Cardiac fibroblast (primary cell): ENCODE data around the gene FAM120B.

Experiments used
- DNase-seq, 2 donors: peaks; one replicate each; pipeline versions ENCODE4 v3.0.0 to v3.0.0-alpha.2; 2010; ENCODE audit warnings: low read depth in 2 of 2
- H3K4me3 ChIP-seq, 2 donors: replicated peaks in 1 of 2; 1 replicate in 1 of 2; 2 replicates in 1 of 2; pipeline ENCODE4 v1.5.1; 2011; ENCODE audit warnings: low read depth in 2 of 2, low read length in 2 of 2, mild to moderate bottlenecking in 2 of 2, moderate library complexity in 1 of 2
- CTCF ChIP-seq: IDR thresholded peaks from one replicate; pipeline ENCODE4 v1.5.1; 2011; ENCODE audit warnings: low read depth, mild to moderate bottlenecking, low read length, inconsistent platforms

The FAM120B gene

DNA sequence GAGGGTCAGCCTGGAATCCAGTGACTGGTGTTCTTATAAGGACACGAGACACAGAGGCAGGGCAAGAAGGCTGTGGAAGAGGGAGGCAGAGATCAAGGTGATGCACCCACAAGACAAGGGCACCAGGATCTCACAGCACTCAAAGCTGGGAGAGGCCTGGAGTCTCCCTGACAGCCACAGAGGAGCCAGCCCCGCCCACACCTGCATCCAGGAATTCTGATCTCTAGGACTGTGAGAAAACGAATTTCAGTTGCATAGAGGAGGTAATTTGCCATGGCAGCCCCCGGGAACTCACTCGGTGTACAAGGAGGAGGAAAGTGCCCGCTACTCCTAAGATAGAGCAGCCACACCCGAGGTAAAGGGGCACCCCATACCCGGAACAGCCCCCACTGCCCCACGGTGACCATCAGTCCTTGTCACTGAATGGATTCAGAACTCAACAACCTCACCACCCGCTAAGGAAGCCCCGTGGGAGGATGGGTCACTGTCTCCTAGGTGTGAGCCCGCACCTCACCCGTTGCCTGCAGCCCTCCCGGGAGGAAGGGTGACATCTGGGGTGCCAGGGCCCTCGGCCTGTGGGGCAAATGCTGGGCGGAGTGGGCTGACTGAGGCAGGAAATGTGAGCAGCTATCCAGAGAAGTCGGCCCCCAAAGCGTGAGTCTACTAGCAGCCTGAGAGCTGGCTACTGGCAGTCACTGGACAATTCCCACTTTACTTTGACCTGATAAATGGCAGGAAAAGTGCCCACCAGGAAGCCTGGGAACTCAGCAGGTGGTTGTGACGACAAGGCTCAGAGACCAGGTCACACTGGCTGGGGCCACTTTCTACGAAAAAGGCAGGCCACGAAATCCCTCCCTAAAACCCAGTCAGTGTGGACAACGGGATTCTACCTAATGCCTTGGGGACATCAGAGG lies 38.1 kb upstream of the FAM120B start:
- no peak overlapping the region for H3K4me3 ChIP-seq
- no peak for DNase-seq
- no peak for TF ChIP-seq CTCF

DNA sequence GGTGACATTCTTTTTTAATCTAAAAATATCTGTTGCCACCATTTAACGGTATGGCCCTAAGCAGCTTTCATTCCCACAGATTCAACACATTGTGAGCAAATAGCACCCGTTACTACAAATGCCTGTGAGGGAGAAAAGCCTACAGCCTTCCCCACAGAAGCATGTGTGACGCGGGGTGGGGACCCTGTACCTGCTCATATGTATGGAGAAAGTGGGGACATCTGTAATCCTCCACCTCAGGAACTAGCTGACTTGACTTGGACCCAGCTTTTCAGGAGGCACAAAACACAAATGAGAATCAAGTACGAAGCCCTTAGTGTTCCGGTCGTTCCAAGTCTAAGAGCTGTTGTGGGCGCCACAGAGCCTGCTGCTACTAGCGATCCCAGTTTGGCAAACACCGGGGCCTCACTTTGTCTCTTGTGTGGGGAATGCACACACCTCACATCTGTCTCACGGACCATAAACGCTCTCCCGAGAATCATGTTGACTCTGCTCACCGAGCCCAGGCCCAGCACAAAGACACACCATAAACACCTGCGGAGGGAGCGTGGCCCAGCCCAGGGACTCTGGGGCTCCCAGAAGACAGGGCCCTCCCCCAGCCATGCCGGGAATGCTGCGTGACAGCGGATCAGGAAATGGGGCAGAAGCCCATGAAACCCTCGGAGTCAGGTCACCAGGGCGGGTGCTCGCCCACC lies 37.3 kb upstream of the FAM120B start:
- no peak for DNase-seq
- no peak for TF ChIP-seq CTCF
- H3K4me3 ChIP-seq: no peak overlapping the region

- TF ChIP-seq CTCF: no peak
- H3K4me3 ChIP-seq: no peak overlapping the region
- DNase-seq: no peak
These were observed 36.6 kb upstream of the FAM120B start for GRCh38 chr6:170269846-170270541.

DNA sequence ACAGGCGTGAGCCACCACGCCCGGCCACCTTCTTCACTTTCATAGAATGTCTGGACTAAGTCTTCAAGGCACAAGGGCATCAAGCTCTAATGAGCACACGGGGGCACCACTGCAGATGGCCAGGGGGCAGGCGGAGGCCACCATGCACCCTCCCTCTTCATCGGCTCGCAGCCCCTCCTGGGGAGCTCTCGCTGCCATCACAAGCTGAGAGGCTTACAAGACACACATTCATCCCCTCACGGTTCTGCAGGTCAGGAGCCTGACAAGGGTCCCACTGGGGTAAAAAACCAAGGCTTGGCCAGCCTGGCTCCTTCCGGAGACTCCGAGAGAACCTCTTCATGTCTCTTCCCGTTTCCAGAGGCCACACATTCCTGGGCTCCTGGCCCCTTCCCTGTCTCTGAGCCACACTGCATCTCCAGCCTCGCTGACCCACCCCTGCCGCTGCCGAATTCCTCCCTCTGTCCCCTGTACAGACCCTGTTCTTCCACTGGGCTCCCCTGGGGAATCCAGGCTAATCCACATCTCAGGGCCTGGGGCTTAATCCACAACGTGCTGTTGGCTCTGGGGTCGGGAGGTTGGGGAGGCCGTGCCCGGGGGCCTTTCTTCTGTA lies 35.5 kb upstream of the FAM120B start:
- no peak for TF ChIP-seq CTCF
- no peak for DNase-seq
- no peak overlapping the region for H3K4me3 ChIP-seq

DNA sequence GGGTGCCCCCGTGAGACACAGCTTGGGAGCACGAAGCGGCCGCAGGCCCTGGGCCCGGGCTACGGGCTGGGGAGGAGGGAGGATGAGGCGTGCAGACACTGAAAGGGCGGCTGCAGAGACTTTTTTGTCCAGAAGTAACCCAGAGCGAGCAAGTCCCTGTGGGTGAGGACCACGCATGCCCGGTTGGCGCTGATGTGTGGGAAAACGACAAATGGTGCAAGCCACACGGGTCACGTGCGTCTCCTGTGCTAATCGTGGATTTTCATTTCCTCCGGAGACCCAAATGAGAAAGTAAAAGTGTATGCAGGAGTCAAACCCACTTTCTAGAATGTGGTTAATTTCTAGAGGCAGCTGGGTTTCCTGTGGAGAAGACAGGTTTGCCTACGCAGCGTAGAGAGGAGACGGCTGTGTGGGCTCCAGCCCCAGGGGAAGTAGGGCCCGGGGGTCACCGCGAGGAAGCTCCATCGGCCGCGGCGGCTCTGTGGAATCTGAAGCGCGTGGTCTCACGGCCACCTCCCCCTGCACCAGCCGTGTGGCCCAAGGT lies 34.7 kb upstream of the FAM120B start:
- no peak for DNase-seq
- TF ChIP-seq CTCF: no peak
- H3K4me3 ChIP-seq: no peak overlapping the region

- no peak overlapping the region for H3K4me3 ChIP-seq
- no peak for TF ChIP-seq CTCF
These were observed 34.1 kb upstream of the FAM120B start for GRCh38 chr6:170272341-170273065.

More at GRCh38 chr6:170272341-170273065, 34.1 kb upstream of the FAM120B start:
- DNase-seq: no peak
